Immature natural killer cell (primary cell): Measurements from ENCODE around the gene TECPR2. TPM values are rescaled to one million over a fixed set of nuclear protein-coding genes. Genes with fewer than 3 reads are reported as not detected.

Experiments
- DNase-seq, 3 donors: peaks; one replicate each; pipeline ENCODE4 v3.0.0; 2022; ENCODE audit warnings: mixed read lengths in 1 of 3
- H3K27ac Mint-ChIP-seq, 6 donors: one replicate each; pipeline ENCODE4 v1.8.0; 2020; ENCODE audit warnings: mixed read lengths in 6 of 6, mild to moderate bottlenecking in 5 of 6, inconsistent platforms in 4 of 6, moderate library complexity in 3 of 6
- H3K27me3 Mint-ChIP-seq, 3 donors: one replicate each; pipeline ENCODE4 v1.8.0; 2020 to 2021; ENCODE audit warnings: low read depth in 3 of 3, mild to moderate bottlenecking in 3 of 3, mixed read lengths in 3 of 3, moderate library complexity in 3 of 3, inconsistent platforms in 1 of 3
- H3K36me3 Mint-ChIP-seq, 3 donors: one replicate each; pipeline ENCODE4 v1.8.0; 2020; ENCODE audit warnings: mixed read lengths in 3 of 3, inconsistent platforms in 2 of 3, mild to moderate bottlenecking in 2 of 3
- H3K4me1 Mint-ChIP-seq, 2 donors: one replicate each; pipeline ENCODE4 v1.8.0; 2020; ENCODE audit warnings: inconsistent platforms in 2 of 2, mild to moderate bottlenecking in 2 of 2, mixed read lengths in 2 of 2, moderate library complexity in 1 of 2
- H3K4me3 Mint-ChIP-seq, 5 donors: one replicate each; pipeline ENCODE4 v1.8.0; 2020; ENCODE audit warnings: mild to moderate bottlenecking in 5 of 5, mixed read lengths in 5 of 5, inconsistent platforms in 3 of 5, moderate library complexity in 3 of 5
- H3K9me3 Mint-ChIP-seq, 6 donors: one replicate each; pipeline ENCODE4 v1.8.0; 2020; ENCODE audit warnings: mild to moderate bottlenecking in 6 of 6, mixed read lengths in 6 of 6, inconsistent platforms in 4 of 6, moderate library complexity in 3 of 6
- polyA plus RNA-seq, 3 donors: library from polyadenylated mRNA; unstranded; fragments of 300-500 nt; fragmentation: Illumina TruSeq; gene quantifications; one replicate each; pipeline ENCODE4 v1.2.3, GENCODE V29; 2021

Gene TECPR2
- polyA plus RNA-seq, 3 donors from 2014 or later = 2.2 to 5.5 TPM; not detected in 1

GRCh38 chr14:102407258-102407657 lies 44.5 kb downstream of the TECPR2 start:
- no peak overlapping the region for H3K4me3 Mint-ChIP-seq

GRCh38 chr14:102408724-102409123 lies 46.0 kb downstream of the TECPR2 start:
- Mint-ChIP-seq H3K4me3 (no peak overlapping the region), H3K27me3 (no peaks in the 10 kb centered on the region), H3K36me3 (peaks cover 12 to 28% (median 18%) of the 10 kb centered on the region in 3 donors), H3K4me1 (peaks cover 2 to 8% of the 10 kb centered on the region in 2 donors), H3K9me3 (peaks cover 0 to under 1% (median 0%) of the 10 kb centered on the region in 6 donors), H3K27ac (peak overlapping the region in 4 of 6 donors; percentile 30 to 71 (median 60))
- DNase-seq = no peak

More at GRCh38 chr14:102407258-102407657, 44.5 kb downstream of the TECPR2 start:
- peaks cover 2 to 8% of the 10 kb centered on the region in 2 donors for H3K4me1 Mint-ChIP-seq
- H3K27me3 Mint-ChIP-seq = peaks cover 0 to 5% (median 0%) of the 10 kb centered on the region in 3 donors
- peaks cover 7 to 15% (median 13%) of the 10 kb centered on the region in 6 donors for H3K9me3 Mint-ChIP-seq
- H3K36me3 Mint-ChIP-seq = peaks cover 24 to 39% (median 30%) of the 10 kb centered on the region in 3 donors
- peak overlapping the region in 1 of 6 donors; percentile 28 for H3K27ac Mint-ChIP-seq
- no peak for DNase-seq

GRCh38 chr14:102415671-102416070 lies 52.9 kb downstream of the TECPR2 start:
- Mint-ChIP-seq H3K4me1 (no peaks in the 10 kb centered on the region), H3K9me3 (no peaks in the 10 kb centered on the region), H3K36me3 (peaks cover 5 to 14% (median 7%) of the 10 kb centered on the region in 3 donors), H3K27ac (no peak overlapping the region), H3K27me3 (peaks cover 0 to 1% (median 0%) of the 10 kb centered on the region in 3 donors), H3K4me3 (no peak overlapping the region)
- DNase-seq = no peak

- Mint-ChIP-seq H3K27ac (peak overlapping the region in 1 of 6 donors; percentile 28), H3K4me3 (no peak overlapping the region)
Observed at GRCh38 chr14:102417001-102417431, 54.3 kb downstream of the TECPR2 start.

GRCh38 chr14:102417646-102418045 lies 54.9 kb downstream of the TECPR2 start:
- Mint-ChIP-seq H3K27me3 (peaks cover 0 to 1% (median 0%) of the 10 kb centered on the region in 3 donors), H3K27ac (no peak overlapping the region), H3K9me3 (no peaks in the 10 kb centered on the region), H3K36me3 (peaks cover 5 to 14% (median 7%) of the 10 kb centered on the region in 3 donors), H3K4me1 (no peaks in the 10 kb centered on the region), H3K4me3 (no peak overlapping the region)
- DNase-seq = no peak

More at GRCh38 chr14:102417001-102417431, 54.3 kb downstream of the TECPR2 start:
- Mint-ChIP-seq H3K36me3 (peaks cover 5 to 14% (median 7%) of the 10 kb centered on the region in 3 donors), H3K9me3 (no peaks in the 10 kb centered on the region), H3K4me1 (no peaks in the 10 kb centered on the region), H3K27me3 (peaks cover 0 to 1% (median 0%) of the 10 kb centered on the region in 3 donors)
- no peak for DNase-seq

GRCh38 chr14:102418169-102418852 lies 55.6 kb downstream of the TECPR2 start:
- Mint-ChIP-seq H3K4me3 (no peak overlapping the region), H3K27ac (no peak overlapping the region), H3K9me3 (no peaks in the 10 kb centered on the region)

GRCh38 chr14:102418853-102419240 lies 56.1 kb downstream of the TECPR2 start:
- no peak for DNase-seq
- no peak overlapping the region for H3K4me3 Mint-ChIP-seq
- no peaks in the 10 kb centered on the region for H3K4me1 Mint-ChIP-seq
- H3K36me3 Mint-ChIP-seq = peaks cover 5 to 14% (median 7%) of the 10 kb centered on the region in 3 donors
- H3K9me3 Mint-ChIP-seq = no peaks in the 10 kb centered on the region
- peaks cover 0 to 1% (median 0%) of the 10 kb centered on the region in 3 donors for H3K27me3 Mint-ChIP-seq
- H3K27ac Mint-ChIP-seq = no peak overlapping the region

More at GRCh38 chr14:102418169-102418852, 55.6 kb downstream of the TECPR2 start:
- Mint-ChIP-seq H3K27me3 (peaks cover 0 to 1% (median 0%) of the 10 kb centered on the region in 3 donors), H3K4me1 (no peaks in the 10 kb centered on the region), H3K36me3 (peaks cover 5 to 14% (median 7%) of the 10 kb centered on the region in 3 donors)
- DNase-seq = no peak

GRCh38 chr14:102419276-102419675 lies 56.5 kb downstream of the TECPR2 start:
- H3K27me3 Mint-ChIP-seq = peaks cover 0 to 1% (median 0%) of the 10 kb centered on the region in 3 donors
- H3K9me3 Mint-ChIP-seq = no peaks in the 10 kb centered on the region
- no peaks in the 10 kb centered on the region for H3K4me1 Mint-ChIP-seq
- no peak for DNase-seq
- H3K4me3 Mint-ChIP-seq = no peak overlapping the region
- peaks cover 5 to 12% (median 7%) of the 10 kb centered on the region in 3 donors for H3K36me3 Mint-ChIP-seq
- no peak overlapping the region for H3K27ac Mint-ChIP-seq

- no peak overlapping the region for H3K4me3 Mint-ChIP-seq
- no peaks in the 10 kb centered on the region for H3K9me3 Mint-ChIP-seq
- H3K27ac Mint-ChIP-seq = no peak overlapping the region
- H3K4me1 Mint-ChIP-seq = no peaks in the 10 kb centered on the region
- H3K36me3 Mint-ChIP-seq = peaks cover 5 to 9% (median 7%) of the 10 kb centered on the region in 3 donors
- DNase-seq = no peak
- H3K27me3 Mint-ChIP-seq = peaks cover 0 to 1% (median 0%) of the 10 kb centered on the region in 3 donors
Observed at GRCh38 chr14:102419716-102420115, 57.0 kb downstream of the TECPR2 start.

GRCh38 chr14:102421411-102422057 lies 58.8 kb downstream of the TECPR2 start:
- Mint-ChIP-seq H3K9me3 (no peaks in the 10 kb centered on the region), H3K36me3 (peaks cover 3 to 11% (median 9%) of the 10 kb centered on the region in 3 donors), H3K4me3 (no peak overlapping the region), H3K27me3 (peaks cover 0 to 1% (median 0%) of the 10 kb centered on the region in 3 donors), H3K4me1 (no peaks in the 10 kb centered on the region), H3K27ac (no peak overlapping the region)
- DNase-seq = no peak

- no peaks in the 10 kb centered on the region for H3K4me1 Mint-ChIP-seq
- no peaks in the 10 kb centered on the region for H3K9me3 Mint-ChIP-seq
- DNase-seq = no peak
- H3K27ac Mint-ChIP-seq = no peak overlapping the region
- no peak overlapping the region for H3K4me3 Mint-ChIP-seq
- H3K36me3 Mint-ChIP-seq = peaks cover 3 to 18% (median 17%) of the 10 kb centered on the region in 3 donors
- peaks cover 0 to 1% (median 0%) of the 10 kb centered on the region in 3 donors for H3K27me3 Mint-ChIP-seq
Observed at GRCh38 chr14:102424520-102424919, 61.8 kb downstream of the TECPR2 start.

GRCh38 chr14:102424923-102425322 lies 62.2 kb downstream of the TECPR2 start:
- no peak overlapping the region for H3K4me3 Mint-ChIP-seq
- DNase-seq = no peak
- H3K27me3 Mint-ChIP-seq = peaks cover 0 to 1% (median 0%) of the 10 kb centered on the region in 3 donors
- H3K36me3 Mint-ChIP-seq = peaks cover 3 to 18% (median 18%) of the 10 kb centered on the region in 3 donors
- H3K27ac Mint-ChIP-seq = peak overlapping the region in 1 of 6 donors; percentile 11
- no peaks in the 10 kb centered on the region for H3K4me1 Mint-ChIP-seq
- no peaks in the 10 kb centered on the region for H3K9me3 Mint-ChIP-seq

- H3K4me1 Mint-ChIP-seq = no peaks in the 10 kb centered on the region
- H3K27ac Mint-ChIP-seq = no peak overlapping the region
- no peaks in the 10 kb centered on the region for H3K9me3 Mint-ChIP-seq
Observed at GRCh38 chr14:102426796-102427195, 64.1 kb downstream of the TECPR2 start.

GRCh38 chr14:102427642-102428041 lies 64.9 kb downstream of the TECPR2 start:
- H3K4me3 Mint-ChIP-seq = no peak overlapping the region
- no peak for DNase-seq

More at GRCh38 chr14:102426796-102427195, 64.1 kb downstream of the TECPR2 start:
- H3K27me3 Mint-ChIP-seq = no peaks in the 10 kb centered on the region
- no peak overlapping the region for H3K4me3 Mint-ChIP-seq
- H3K36me3 Mint-ChIP-seq = peaks cover 3 to 23% (median 18%) of the 10 kb centered on the region in 3 donors
- no peak for DNase-seq

More at GRCh38 chr14:102427642-102428041, 64.9 kb downstream of the TECPR2 start:
- H3K9me3 Mint-ChIP-seq = no peaks in the 10 kb centered on the region
- H3K27ac Mint-ChIP-seq = no peak overlapping the region
- peaks cover 3 to 23% (median 18%) of the 10 kb centered on the region in 3 donors for H3K36me3 Mint-ChIP-seq
- no peaks in the 10 kb centered on the region for H3K4me1 Mint-ChIP-seq
- no peaks in the 10 kb centered on the region for H3K27me3 Mint-ChIP-seq
